Adrenal gland (tissue), 5 donors: ENCODE measurements around the gene SDK1.

Experiments used
- POLR2A ChIP-seq, 2 donors: fragments of 450-650 bp; IDR thresholded peaks; one replicate each; pipeline ENCODE4 v1.6.1; 2017; ENCODE audit warnings: antibody characterized with exemption in 2 of 2, mild to moderate bottlenecking in 2 of 2, moderate library complexity in 1 of 2
- TF ChIP-seq, protein P1 (sequence below), 6 experiments: fragments of 450-650 bp in 4 of 6; fragments of 200-600 bp in 2 of 6; sonication (generic) in 1 of 6; IDR thresholded peaks; 1 replicate in 5 of 6; 2 replicates in 1 of 6; pipeline versions ENCODE4 v1.5.1 to v1.8.0; 2016 to 2021; ENCODE audit warnings: antibody characterized with exemption in 6 of 6, mild to moderate bottlenecking in 2 of 6, moderate library complexity in 1 of 6
- donor health status: DM: no; HTN: no; CAD: no.

DNA sequence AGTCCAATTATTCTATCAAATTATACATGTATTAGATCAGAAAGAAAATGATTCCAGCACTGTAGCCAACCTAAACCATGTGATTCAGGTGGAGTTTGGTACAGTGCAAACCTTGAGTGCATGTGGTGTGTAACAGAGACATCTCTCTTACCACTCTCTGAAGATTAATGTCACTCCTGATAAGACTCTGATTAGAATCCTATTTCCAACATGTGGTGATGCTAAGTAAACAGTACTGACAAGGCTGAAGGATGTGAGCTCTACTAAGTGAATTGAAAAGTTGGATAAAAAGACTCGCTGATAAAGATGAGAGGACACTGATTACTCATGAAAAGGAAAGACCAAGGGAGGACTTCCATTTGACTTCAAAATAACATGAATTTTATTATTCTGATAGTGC is 232.0 kb downstream of the SDK1 start:
- TF ChIP-seq, protein P1, sequence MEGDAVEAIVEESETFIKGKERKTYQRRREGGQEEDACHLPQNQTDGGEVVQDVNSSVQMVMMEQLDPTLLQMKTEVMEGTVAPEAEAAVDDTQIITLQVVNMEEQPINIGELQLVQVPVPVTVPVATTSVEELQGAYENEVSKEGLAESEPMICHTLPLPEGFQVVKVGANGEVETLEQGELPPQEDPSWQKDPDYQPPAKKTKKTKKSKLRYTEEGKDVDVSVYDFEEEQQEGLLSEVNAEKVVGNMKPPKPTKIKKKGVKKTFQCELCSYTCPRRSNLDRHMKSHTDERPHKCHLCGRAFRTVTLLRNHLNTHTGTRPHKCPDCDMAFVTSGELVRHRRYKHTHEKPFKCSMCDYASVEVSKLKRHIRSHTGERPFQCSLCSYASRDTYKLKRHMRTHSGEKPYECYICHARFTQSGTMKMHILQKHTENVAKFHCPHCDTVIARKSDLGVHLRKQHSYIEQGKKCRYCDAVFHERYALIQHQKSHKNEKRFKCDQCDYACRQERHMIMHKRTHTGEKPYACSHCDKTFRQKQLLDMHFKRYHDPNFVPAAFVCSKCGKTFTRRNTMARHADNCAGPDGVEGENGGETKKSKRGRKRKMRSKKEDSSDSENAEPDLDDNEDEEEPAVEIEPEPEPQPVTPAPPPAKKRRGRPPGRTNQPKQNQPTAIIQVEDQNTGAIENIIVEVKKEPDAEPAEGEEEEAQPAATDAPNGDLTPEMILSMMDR (IDR thresholded peaks at IDR 0.05), result no peak
- no peak for TF ChIP-seq POLR2A (IDR thresholded peaks at IDR 0.05)
